ENCODE results near the gene SGPP2.

SGPP2 gene

GRCh38 chr2:222477962-222478608, 53.7 kb downstream of the SGPP2 start:
- Mint-ChIP-seq H3K9me3 (no peaks in the 10 kb centered on the region), H3K36me3 (no peaks in the 10 kb centered on the region), H3K4me1 (no peaks in the 10 kb centered on the region), H3K27me3 (no peaks in the 10 kb centered on the region), H3K27ac (no peak overlapping the region), H3K4me3 (no peak overlapping the region)
- CTCF ChIA-PET = no interaction called here
- no peak for DNase-seq

GRCh38 chr2:222479859-222480258, 55.5 kb downstream of the SGPP2 start:
- DNase-seq = no peak
- no peaks in the 10 kb centered on the region for H3K27me3 Mint-ChIP-seq
- no peaks in the 10 kb centered on the region for H3K4me1 Mint-ChIP-seq
- no peak overlapping the region for H3K4me3 Mint-ChIP-seq
- H3K27ac Mint-ChIP-seq = no peak overlapping the region
- no peaks in the 10 kb centered on the region for H3K36me3 Mint-ChIP-seq
- CTCF ChIA-PET = no interaction called here
- H3K9me3 Mint-ChIP-seq = no peaks in the 10 kb centered on the region

- H3K4me3 Mint-ChIP-seq = no peak overlapping the region
- CTCF ChIA-PET = no interaction called here
- H3K27me3 Mint-ChIP-seq = no peaks in the 10 kb centered on the region
- H3K4me1 Mint-ChIP-seq = no peaks in the 10 kb centered on the region
- H3K36me3 Mint-ChIP-seq = no peaks in the 10 kb centered on the region
- DNase-seq = no peak
- no peak overlapping the region for H3K27ac Mint-ChIP-seq
- H3K9me3 Mint-ChIP-seq = no peaks in the 10 kb centered on the region
These were observed 56.2 kb downstream of the SGPP2 start for GRCh38 chr2:222480497-222480896.

- no peaks in the 10 kb centered on the region for H3K4me1 Mint-ChIP-seq
- no peak overlapping the region for H3K27ac Mint-ChIP-seq
- H3K27me3 Mint-ChIP-seq = no peaks in the 10 kb centered on the region
- H3K36me3 Mint-ChIP-seq = no peaks in the 10 kb centered on the region
- DNase-seq = no peak
- H3K9me3 Mint-ChIP-seq = no peaks in the 10 kb centered on the region
- CTCF ChIA-PET = interaction anchor here (3.4 kb wide), 1 partner anchor 164 kb away, joined by 15 read pairs; no protein-coding TSS in a partner anchor
- no peak overlapping the region for H3K4me3 Mint-ChIP-seq
These were observed 57.6 kb downstream of the SGPP2 start for GRCh38 chr2:222481941-222482340.

GRCh38 chr2:222483513-222484039, 59.2 kb downstream of the SGPP2 start:
- CTCF ChIA-PET = interaction anchor here (0.8 to 3.4 kb wide), 2 partner anchors 10 to 166 kb away, joined by 3 to 15 read pairs; no protein-coding TSS in a partner anchor
- Mint-ChIP-seq H3K27me3 (no peaks in the 10 kb centered on the region), H3K36me3 (no peaks in the 10 kb centered on the region), H3K9me3 (no peaks in the 10 kb centered on the region), H3K27ac (no peak overlapping the region), H3K4me3 (no peak overlapping the region), H3K4me1 (no peaks in the 10 kb centered on the region)
- DNase-seq = no peak

- Mint-ChIP-seq H3K36me3 (no peaks in the 10 kb centered on the region), H3K4me3 (no peak overlapping the region), H3K4me1 (no peaks in the 10 kb centered on the region), H3K27me3 (no peaks in the 10 kb centered on the region), H3K27ac (no peak overlapping the region), H3K9me3 (no peaks in the 10 kb centered on the region)
- CTCF ChIA-PET = no interaction called here
- DNase-seq = no peak
These were observed 61.2 kb downstream of the SGPP2 start for GRCh38 chr2:222485367-222486211.

GRCh38 chr2:222490131-222490530, 65.8 kb downstream of the SGPP2 start:
- Mint-ChIP-seq H3K27ac (no peak overlapping the region), H3K27me3 (no peaks in the 10 kb centered on the region), H3K36me3 (no peaks in the 10 kb centered on the region), H3K4me1 (no peaks in the 10 kb centered on the region), H3K9me3 (peaks cover 3% of the 10 kb centered on the region), H3K4me3 (no peak overlapping the region)
- no peak for DNase-seq
- CTCF ChIA-PET = no interaction called here

GRCh38 chr2:222492683-222493082, 68.3 kb downstream of the SGPP2 start:
- H3K9me3 Mint-ChIP-seq = peaks cover 3% of the 10 kb centered on the region
- no peaks in the 10 kb centered on the region for H3K36me3 Mint-ChIP-seq
- H3K27me3 Mint-ChIP-seq = no peaks in the 10 kb centered on the region
- H3K4me3 Mint-ChIP-seq = no peak overlapping the region
- CTCF ChIA-PET = no interaction called here
- H3K27ac Mint-ChIP-seq = no peak overlapping the region
- no peaks in the 10 kb centered on the region for H3K4me1 Mint-ChIP-seq
- no peak for DNase-seq

GRCh38 chr2:222494104-222494739, 69.9 kb downstream of the SGPP2 start:
- H3K27ac Mint-ChIP-seq = no peak overlapping the region
- peaks cover 3% of the 10 kb centered on the region for H3K9me3 Mint-ChIP-seq
- H3K4me3 Mint-ChIP-seq = no peak overlapping the region
- H3K27me3 Mint-ChIP-seq = no peaks in the 10 kb centered on the region
- no peaks in the 10 kb centered on the region for H3K36me3 Mint-ChIP-seq
- CTCF ChIA-PET = no interaction called here
- H3K4me1 Mint-ChIP-seq = no peaks in the 10 kb centered on the region
- no peak for DNase-seq

GRCh38 chr2:222495388-222495787, 71.0 kb downstream of the SGPP2 start:
- Mint-ChIP-seq H3K9me3 (peaks cover 3% of the 10 kb centered on the region), H3K4me1 (no peaks in the 10 kb centered on the region), H3K27ac (no peak overlapping the region), H3K4me3 (no peak overlapping the region), H3K27me3 (peaks cover 5% of the 10 kb centered on the region), H3K36me3 (no peaks in the 10 kb centered on the region)
- no peak for DNase-seq
- CTCF ChIA-PET = no interaction called here

GRCh38 chr2:222499226-222499625, 74.9 kb downstream of the SGPP2 start:
- H3K27ac Mint-ChIP-seq = no peak overlapping the region
- DNase-seq = no peak
- CTCF ChIA-PET = no interaction called here
- H3K9me3 Mint-ChIP-seq = no peaks in the 10 kb centered on the region
- no peaks in the 10 kb centered on the region for H3K4me1 Mint-ChIP-seq
- no peak overlapping the region for H3K4me3 Mint-ChIP-seq
- peaks cover 5% of the 10 kb centered on the region for H3K27me3 Mint-ChIP-seq
- H3K36me3 Mint-ChIP-seq = no peaks in the 10 kb centered on the region

GRCh38 chr2:222504191-222504590, 79.8 kb downstream of the SGPP2 start:
- H3K27ac Mint-ChIP-seq = no peak overlapping the region
- CTCF ChIA-PET = no interaction called here
- no peak overlapping the region for H3K4me3 Mint-ChIP-seq
- H3K4me1 Mint-ChIP-seq = peaks cover 7% of the 10 kb centered on the region
- H3K9me3 Mint-ChIP-seq = no peaks in the 10 kb centered on the region
- no peak for DNase-seq
- no peaks in the 10 kb centered on the region for H3K36me3 Mint-ChIP-seq
- H3K27me3 Mint-ChIP-seq = peaks cover 5% of the 10 kb centered on the region

- Mint-ChIP-seq H3K4me3 (no peak overlapping the region), H3K4me1 (peaks cover 7% of the 10 kb centered on the region), H3K36me3 (no peaks in the 10 kb centered on the region), H3K27me3 (peaks cover 5% of the 10 kb centered on the region), H3K27ac (no peak overlapping the region), H3K9me3 (no peaks in the 10 kb centered on the region)
- CTCF ChIA-PET = no interaction called here
- DNase-seq = no peak
These were observed 80.4 kb downstream of the SGPP2 start for GRCh38 chr2:222504719-222505118.

GRCh38 chr2:222506230-222506935, 82.0 kb downstream of the SGPP2 start:
- peaks cover 7% of the 10 kb centered on the region for H3K4me1 Mint-ChIP-seq
- CTCF ChIA-PET = no interaction called here
- no peak for DNase-seq
- H3K36me3 Mint-ChIP-seq = no peaks in the 10 kb centered on the region
- no peak overlapping the region for H3K4me3 Mint-ChIP-seq
- H3K27ac Mint-ChIP-seq = no peak overlapping the region
- H3K9me3 Mint-ChIP-seq = no peaks in the 10 kb centered on the region
- H3K27me3 Mint-ChIP-seq = no peaks in the 10 kb centered on the region
